ENCODE data around the gene GLB1L3. TPM values are rescaled to one million over a fixed set of nuclear protein-coding genes. Genes with fewer than 3 reads are reported as not detected.

The GLB1L3 gene
- total and polyA plus RNA-seq, 10 donors, result 0.13 to 0.25 (median 0.21) TPM; not detected in 4

- Histone ChIP-seq H3K4me1 (peaks cover 0 to 10% (median 9%) of the 10 kb centered on the region in 6 donors), H3K27ac (no peak overlapping the region), H3K27me3 (replicated peaks in 1 of 7) (peaks cover 0 to 45% (median 0%) of the 10 kb centered on the region in 7 donors), H3K4me3 (no peak overlapping the region), H3K9me3 (no peaks in the 10 kb centered on the region), H3K36me3 (no peaks in the 10 kb centered on the region)
- TF ChIP-seq POLR2AphosphoS5 (IDR thresholded peaks at IDR 0.05) (no peak), CTCF (IDR thresholded peaks at IDR 0.05 in 8 of 11, conservative IDR thresholded peaks at IDR 0.05 in 3 of 11) (no peak), POLR2A (IDR thresholded peaks at IDR 0.05) (no peak)
- WGBS, 5 donors, result 84 to 90% (median 87%) methylated on average over 31 to 32 of the region's 32 CpGs
- peak; percentile 73 for DNase-seq
- intact Hi-C loops (cut with DNase I; ENCODE audit: low total_unique reads), result no loop called here
These were observed 86.2 kb downstream of the GLB1L3 start for GRCh38 chr11:134362192-134362901.

- WGBS, 5 donors, result 90 to 95% (median 94%) methylated on average over 8 to 9 of the region's 9 CpGs
- peaks cover 0 to 10% (median 9%) of the 10 kb centered on the region in 6 donors for H3K4me1 ChIP-seq
- peaks cover 0 to 45% (median 0%) of the 10 kb centered on the region in 7 donors for H3K27me3 ChIP-seq (replicated peaks in 1 of 7)
- intact Hi-C loops (cut with DNase I; ENCODE audit: low total_unique reads), result no loop called here
- peak; percentile 59 for DNase-seq
- no peak overlapping the region for H3K4me3 ChIP-seq
- H3K27ac ChIP-seq, result no peak overlapping the region
- TF ChIP-seq POLR2A (IDR thresholded peaks at IDR 0.05), result no peak
- TF ChIP-seq CTCF (IDR thresholded peaks at IDR 0.05 in 8 of 11, conservative IDR thresholded peaks at IDR 0.05 in 3 of 11), result no peak
- TF ChIP-seq POLR2AphosphoS5 (IDR thresholded peaks at IDR 0.05), result no peak
- H3K36me3 ChIP-seq, result no peaks in the 10 kb centered on the region
- no peaks in the 10 kb centered on the region for H3K9me3 ChIP-seq
These were observed 87.0 kb downstream of the GLB1L3 start for GRCh38 chr11:134363161-134363560.

- Histone ChIP-seq H3K27ac (no peak overlapping the region), H3K36me3 (no peaks in the 10 kb centered on the region), H3K4me1 (peaks cover 0 to 10% (median 9%) of the 10 kb centered on the region in 6 donors), H3K4me3 (no peak overlapping the region), H3K27me3 (replicated peaks in 1 of 7) (peaks cover 0 to 45% (median 0%) of the 10 kb centered on the region in 7 donors), H3K9me3 (no peaks in the 10 kb centered on the region)
- 71 to 86% (median 80%) methylated on average over 7 of the region's 7 CpGs for WGBS, 5 donors
- intact Hi-C loops (cut with DNase I; ENCODE audit: low total_unique reads), result no loop called here
- peak; percentile 49 for DNase-seq
- TF ChIP-seq CTCF (IDR thresholded peaks at IDR 0.05 in 8 of 11, conservative IDR thresholded peaks at IDR 0.05 in 3 of 11), result no peak
- no peak for TF ChIP-seq POLR2A (IDR thresholded peaks at IDR 0.05)
- no peak for TF ChIP-seq POLR2AphosphoS5 (IDR thresholded peaks at IDR 0.05)
These were observed 87.4 kb downstream of the GLB1L3 start for GRCh38 chr11:134363592-134363991.

- Histone ChIP-seq H3K36me3 (no peaks in the 10 kb centered on the region), H3K4me3 (no peak overlapping the region), H3K4me1 (peaks cover 0 to 10% (median 9%) of the 10 kb centered on the region in 6 donors), H3K9me3 (no peaks in the 10 kb centered on the region), H3K27ac (no peak overlapping the region), H3K27me3 (replicated peaks in 1 of 7) (peaks cover 0 to 45% (median 0%) of the 10 kb centered on the region in 7 donors)
- intact Hi-C loops (cut with DNase I; ENCODE audit: low total_unique reads), result no loop called here
- no peak for TF ChIP-seq CTCF (IDR thresholded peaks at IDR 0.05 in 8 of 11, conservative IDR thresholded peaks at IDR 0.05 in 3 of 11)
- no peak for TF ChIP-seq POLR2AphosphoS5 (IDR thresholded peaks at IDR 0.05)
- TF ChIP-seq POLR2A (IDR thresholded peaks at IDR 0.05), result no peak
- 81 to 88% (median 85%) methylated on average over 9 of the region's 9 CpGs for WGBS, 5 donors
- DNase-seq, result peak; percentile 70
These were observed 88.1 kb downstream of the GLB1L3 start for GRCh38 chr11:134364261-134364660.

Measured in spleen (tissue), 11 donors.